PC-9 (cell line): Measurements from ENCODE around the gene SIGLEC8.

Source experiments
- CTCF ChIP-seq: fragments of 200-600 bp; sonication (generic); conservative IDR thresholded peaks from 2 replicates; pipeline ENCODE4 v1.6.1; 2017; ENCODE audit warnings: mixed run types, antibody characterized with exemption, mild to moderate bottlenecking, moderate library complexity
- EZH2 ChIP-seq: fragments of 200-600 bp; sonication (generic); IDR thresholded peaks from 2 replicates; pipeline ENCODE4 v1.8.0; 2017; ENCODE audit warnings: antibody characterized with exemption, low read depth

- TF ChIP-seq CTCF (no peak), EZH2 (no peak)
Observed at GRCh38 chr19:51462681-51463080, 4.4 kb upstream of the SIGLEC8 start.
